D721Med (cell line): ENCODE results near the gene GDPD5.

ENCODE experiments used
- DNase-seq: peaks from one replicate; pipeline ENCODE4 v3.0.0; 2011; ENCODE audit warnings: low spot score; ENCODE audit not compliant: insufficient read length
- FAIRE-seq: peaks from 2 replicates; lab custom pipeline; 2011; peaks lifted over from hg19 to GRCh38; lab: Jason Lieb, UNC
- TF ChIP-seq, protein P1 (sequence below): IDR thresholded peaks from 2 replicates; pipeline ENCODE4 v1.5.1; 2012; ENCODE audit warnings: mild to moderate bottlenecking, control low read depth; ENCODE audit not compliant: insufficient read depth; ENCODE audit errors: missing control alignments

The GDPD5 gene

DNA sequence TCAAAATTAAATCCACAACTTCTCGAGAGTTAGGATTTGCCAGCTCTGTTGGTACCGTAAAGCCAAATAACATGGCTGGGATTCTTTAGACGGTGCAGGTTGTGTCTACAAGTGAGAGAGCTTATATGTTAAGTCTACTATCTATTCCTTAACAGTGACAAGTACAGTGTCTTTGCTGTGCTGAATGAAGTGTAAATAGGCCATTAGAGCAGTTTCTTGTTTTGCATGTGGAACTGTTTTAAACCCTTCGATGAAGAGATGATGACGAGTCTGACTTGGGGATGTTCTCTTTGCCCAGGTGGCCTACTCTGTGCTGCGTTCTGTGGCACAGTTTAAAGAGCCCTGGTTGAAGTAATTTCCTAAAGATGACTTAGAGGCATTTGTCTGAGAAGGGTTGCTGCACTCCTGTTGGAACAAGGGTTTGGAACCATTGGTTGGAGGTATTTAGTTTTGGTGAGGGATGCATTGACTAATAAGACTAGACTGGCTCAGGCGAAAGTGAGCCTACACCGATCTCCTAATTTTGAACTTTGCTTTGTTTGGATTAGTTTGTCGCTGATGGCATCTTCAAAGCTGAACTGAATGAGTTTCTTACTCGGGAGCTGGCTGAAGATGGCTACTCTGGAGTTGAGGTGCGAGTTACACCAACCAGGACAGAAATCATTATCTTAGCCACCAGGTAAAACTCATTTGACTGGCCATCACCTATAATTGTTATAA lies 125.4 kb downstream of the GDPD5 start:
- FAIRE-seq = no peak
- DNase-seq = no peak
- TF ChIP-seq, protein P1, sequence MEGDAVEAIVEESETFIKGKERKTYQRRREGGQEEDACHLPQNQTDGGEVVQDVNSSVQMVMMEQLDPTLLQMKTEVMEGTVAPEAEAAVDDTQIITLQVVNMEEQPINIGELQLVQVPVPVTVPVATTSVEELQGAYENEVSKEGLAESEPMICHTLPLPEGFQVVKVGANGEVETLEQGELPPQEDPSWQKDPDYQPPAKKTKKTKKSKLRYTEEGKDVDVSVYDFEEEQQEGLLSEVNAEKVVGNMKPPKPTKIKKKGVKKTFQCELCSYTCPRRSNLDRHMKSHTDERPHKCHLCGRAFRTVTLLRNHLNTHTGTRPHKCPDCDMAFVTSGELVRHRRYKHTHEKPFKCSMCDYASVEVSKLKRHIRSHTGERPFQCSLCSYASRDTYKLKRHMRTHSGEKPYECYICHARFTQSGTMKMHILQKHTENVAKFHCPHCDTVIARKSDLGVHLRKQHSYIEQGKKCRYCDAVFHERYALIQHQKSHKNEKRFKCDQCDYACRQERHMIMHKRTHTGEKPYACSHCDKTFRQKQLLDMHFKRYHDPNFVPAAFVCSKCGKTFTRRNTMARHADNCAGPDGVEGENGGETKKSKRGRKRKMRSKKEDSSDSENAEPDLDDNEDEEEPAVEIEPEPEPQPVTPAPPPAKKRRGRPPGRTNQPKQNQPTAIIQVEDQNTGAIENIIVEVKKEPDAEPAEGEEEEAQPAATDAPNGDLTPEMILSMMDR = no peak

DNA sequence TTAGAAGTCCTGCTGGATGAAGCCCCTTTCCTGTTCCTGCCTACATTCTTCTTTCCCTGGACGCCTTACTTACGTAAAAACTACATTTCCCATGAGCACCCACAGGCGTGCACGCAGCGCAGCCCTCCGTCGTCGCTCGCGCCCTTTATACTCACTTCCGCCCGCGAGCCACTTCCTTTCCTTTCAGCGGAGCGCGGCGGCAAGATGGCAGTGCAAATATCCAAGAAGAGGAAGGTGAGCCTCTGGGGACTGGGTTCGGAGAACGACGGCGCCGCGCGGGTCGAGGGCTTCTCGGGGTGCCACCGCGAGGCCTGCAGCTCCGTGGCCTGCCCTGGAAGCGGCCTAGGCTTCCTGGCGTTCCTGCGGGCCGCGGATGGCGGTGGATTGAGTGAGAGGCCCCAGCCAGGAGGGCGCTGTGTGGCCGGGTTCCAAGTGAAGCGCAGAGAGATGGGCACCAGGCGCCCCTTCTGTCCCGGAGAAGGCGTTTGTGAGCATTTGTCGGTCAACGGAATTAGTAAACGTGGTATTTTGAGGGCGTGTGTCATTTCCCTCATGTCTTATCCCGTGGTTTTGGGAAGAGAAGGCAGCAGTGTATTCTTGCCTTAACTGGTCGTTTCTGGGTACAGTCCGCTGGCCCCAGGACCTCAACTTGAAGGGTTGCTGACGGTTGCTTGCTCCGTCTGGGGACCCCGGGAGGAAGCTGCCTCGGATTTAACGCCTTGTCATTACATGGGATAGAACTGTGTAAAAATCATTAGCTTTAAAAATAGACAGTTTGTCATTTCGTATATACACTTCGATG lies 126.2 kb downstream of the GDPD5 start, which contains the start of gene RPS3:
Gene RPS3, plus strand, starts transcription at position 175 of the 802 bp plus-strand sequence. Its CDS starts 30 bp downstream, at position 205.
- no peak for FAIRE-seq
- TF ChIP-seq, protein P1 = no peak

GRCh38 chr11:75398906-75399305 lies 126.8 kb downstream of the GDPD5 start:
- TF ChIP-seq, protein P1 = no peak
- DNase-seq (no peak), FAIRE-seq (no peak)

More for the DNA sequence above, 126.2 kb downstream of the GDPD5 start, which contains the start of gene RPS3:
- DNase-seq = peak; percentile 73

DNA sequence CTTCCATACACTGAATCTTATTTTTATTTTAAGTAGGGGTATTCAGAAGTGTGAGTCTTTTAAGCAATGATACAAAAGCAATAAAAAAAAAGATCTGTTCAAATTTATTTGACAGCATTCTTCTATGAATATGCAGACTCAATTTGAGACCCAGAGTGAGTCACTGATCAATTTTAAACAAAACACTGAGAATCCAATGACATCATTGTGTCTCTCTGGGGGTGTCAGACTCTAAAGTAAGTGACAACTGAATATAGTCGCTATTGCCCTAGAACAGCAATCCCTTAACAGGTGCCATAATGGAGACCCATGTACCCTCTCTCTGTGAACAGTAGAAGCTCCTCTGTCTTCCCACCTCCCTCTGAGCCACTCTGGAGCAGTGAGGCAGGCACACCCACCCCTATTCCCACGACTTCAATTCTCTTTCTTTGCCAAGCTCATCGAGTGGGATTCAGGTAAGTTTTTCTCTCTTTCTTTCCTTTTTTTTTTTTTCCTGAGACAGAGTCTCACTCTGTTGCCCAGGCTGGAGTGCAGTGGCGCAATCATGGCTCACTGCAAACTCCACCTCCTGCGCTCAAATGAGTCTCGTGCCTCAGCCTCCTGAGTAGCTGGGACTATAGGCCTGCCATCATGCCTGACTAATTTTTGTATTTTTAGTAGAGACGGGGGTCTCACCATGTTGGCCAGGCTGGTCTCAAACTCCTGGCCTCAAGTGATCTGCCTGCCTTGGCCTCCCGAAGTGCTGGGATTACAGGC lies 131.5 kb downstream of the GDPD5 start:
- DNase-seq (no peak), FAIRE-seq (no peak)
- TF ChIP-seq, protein P1 = no peak

- FAIRE-seq (no peak), DNase-seq (no peak)
- TF ChIP-seq, protein P1 = no peak
Observed at GRCh38 chr11:75389925-75390324, 135.8 kb downstream of the GDPD5 start.

- TF ChIP-seq, protein P1 = no peak
- DNase-seq (no peak), FAIRE-seq (no peak)
Observed at GRCh38 chr11:75389276-75389605, 136.5 kb downstream of the GDPD5 start.
